ENCODE results near the gene HMGCR. TPM values are rescaled to one million over a fixed set of nuclear protein-coding genes. Genes with fewer than 3 reads are reported as not detected.

Gene HMGCR
- total RNA-seq, 4 donors from 2014 or later, result 44.9 to 205 (median 99.5) TPM

DNA sequence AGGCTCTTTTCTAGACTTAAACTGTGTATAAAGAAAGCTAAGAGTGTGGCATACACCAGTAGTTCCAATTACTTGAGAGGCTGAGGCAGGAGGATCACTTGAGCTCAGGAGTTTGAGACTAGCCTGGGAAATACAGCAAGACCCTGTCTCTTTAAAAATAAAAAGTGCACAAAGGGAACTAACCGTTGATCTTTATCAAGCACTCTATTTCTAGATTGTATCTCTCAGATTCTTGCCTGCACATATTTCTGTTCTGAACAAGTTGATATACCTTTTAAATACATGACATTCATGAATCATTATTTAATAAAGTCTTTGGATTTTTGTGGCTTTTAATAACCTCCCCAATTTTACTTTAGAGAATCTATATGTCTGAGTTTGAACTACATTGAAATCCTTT is 47.2 kb downstream of the HMGCR start:
- Histone ChIP-seq H3K27me3 (no peaks in the 10 kb centered on the region), H3K9me3 (no peaks in the 10 kb centered on the region), H3K4me1 (no peaks in the 10 kb centered on the region), H3K27ac (no peak overlapping the region), H3K4me3 (no peak overlapping the region), H3K36me3 (peaks cover 0 to 57% (median 28%) of the 10 kb centered on the region in 4 donors)
- intact Hi-C loops (cut with DNase I; ENCODE audit: low total_unique reads) (no loop called here), in situ Hi-C loops (cut with MboI; ENCODE audit: low pct_ligation_motif_present in 1 of 4, low pct_unique_long_range_greater_than_20kb in 1 of 4, low sequenced_read_pairs in 3 of 4) (loop anchor here in 1 of 4 donors (25.0 kb wide), 1 partner anchor 303 kb away; no protein-coding TSS in a partner anchor)
- no peak for DNase-seq
- no peak for TF ChIP-seq POLR2A (IDR thresholded peaks at IDR 0.05)
- TF ChIP-seq CTCF (IDR thresholded peaks at IDR 0.05), result no peak
- no peak for TF ChIP-seq EP300 (IDR thresholded peaks at IDR 0.05; ENCODE audit: low read depth)
- TF ChIP-seq POLR2AphosphoS5 (IDR thresholded peaks at IDR 0.05), result no peak
- 22 to 59% methylated on average over 1 of the region's 1 CpG for WGBS, 2 donors (ENCODE audit: low coverage in 1 of 2)

DNA sequence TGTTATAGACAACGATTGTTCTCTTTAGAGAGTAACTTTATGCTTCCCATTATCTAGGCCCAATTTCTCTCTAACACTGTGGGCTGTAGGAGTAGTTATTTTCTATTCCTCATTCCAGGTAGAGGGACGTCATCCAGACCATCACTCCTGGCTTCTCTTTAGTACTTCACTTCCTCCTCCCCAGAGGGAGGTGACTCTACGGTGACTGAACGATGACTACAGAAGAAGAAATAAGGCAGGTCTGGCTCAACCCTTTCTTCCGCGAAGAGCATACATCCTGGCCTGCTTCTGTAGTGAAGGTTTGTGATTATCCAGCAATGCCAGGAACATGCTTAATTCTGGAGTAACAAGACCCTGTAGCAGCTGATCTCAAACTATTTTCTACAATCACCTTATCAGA is 50.8 kb downstream of the HMGCR start:
- Histone ChIP-seq H3K36me3 (peaks cover 0 to 51% (median 19%) of the 10 kb centered on the region in 4 donors), H3K4me1 (no peaks in the 10 kb centered on the region), H3K27ac (no peak overlapping the region), H3K9me3 (no peaks in the 10 kb centered on the region), H3K27me3 (no peaks in the 10 kb centered on the region), H3K4me3 (no peak overlapping the region)
- no peak for TF ChIP-seq CTCF (IDR thresholded peaks at IDR 0.05)
- TF ChIP-seq POLR2A (IDR thresholded peaks at IDR 0.05), result no peak
- TF ChIP-seq POLR2AphosphoS5 (IDR thresholded peaks at IDR 0.05), result no peak
- no peak for TF ChIP-seq EP300 (IDR thresholded peaks at IDR 0.05; ENCODE audit: low read depth)
- no peak for DNase-seq
- in situ Hi-C loops (cut with MboI; ENCODE audit: low pct_ligation_motif_present in 1 of 4, low pct_unique_long_range_greater_than_20kb in 1 of 4, low sequenced_read_pairs in 3 of 4), result loop anchor here in 1 of 4 donors (25.0 kb wide), 1 partner anchor 299 kb away; no protein-coding TSS in a partner anchor
- 94 to 95% methylated on average over 6 of the region's 6 CpGs for WGBS, 2 donors (ENCODE audit: low coverage in 1 of 2)
- intact Hi-C loops (cut with DNase I; ENCODE audit: low total_unique reads), result no loop called here

DNA sequence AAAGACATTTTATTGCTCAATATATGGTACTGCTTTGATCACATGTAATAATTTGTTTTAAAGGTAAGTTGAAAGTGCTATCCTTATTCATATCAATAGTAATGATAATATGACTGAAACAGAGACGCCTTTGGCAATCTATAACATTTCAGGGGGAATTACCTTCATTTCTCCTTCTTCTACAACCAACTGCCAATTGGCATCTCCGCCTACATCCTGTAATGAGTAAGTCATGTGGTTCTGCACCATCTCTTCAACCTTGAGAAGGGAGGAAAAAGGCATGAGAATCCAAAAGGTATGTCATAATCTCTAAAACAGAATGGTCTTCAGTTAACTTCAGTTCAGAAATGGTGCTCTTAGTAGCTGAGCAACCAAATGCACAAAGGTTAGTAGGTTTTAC is 52.4 kb downstream of the HMGCR start:
- DNase-seq, result no peak
- no peaks in the 10 kb centered on the region for H3K27me3 ChIP-seq
- peaks cover 0 to 55% (median 16%) of the 10 kb centered on the region in 4 donors for H3K36me3 ChIP-seq
- H3K27ac ChIP-seq, result no peak overlapping the region
- 82 to 90% methylated on average over 2 of the region's 2 CpGs for WGBS, 2 donors (ENCODE audit: low coverage in 1 of 2)
- no peaks in the 10 kb centered on the region for H3K4me1 ChIP-seq
- TF ChIP-seq CTCF (IDR thresholded peaks at IDR 0.05), result no peak
- no peak for TF ChIP-seq EP300 (IDR thresholded peaks at IDR 0.05; ENCODE audit: low read depth)
- TF ChIP-seq POLR2A (IDR thresholded peaks at IDR 0.05), result no peak
- no peak for TF ChIP-seq POLR2AphosphoS5 (IDR thresholded peaks at IDR 0.05)
- in situ Hi-C loops (cut with MboI; ENCODE audit: low pct_ligation_motif_present in 1 of 4, low pct_unique_long_range_greater_than_20kb in 1 of 4, low sequenced_read_pairs in 3 of 4), result loop anchor here in 1 of 4 donors (25.0 kb wide), 1 partner anchor 298 kb away; no protein-coding TSS in a partner anchor
- H3K9me3 ChIP-seq, result no peaks in the 10 kb centered on the region
- intact Hi-C loops (cut with DNase I; ENCODE audit: low total_unique reads), result no loop called here
- H3K4me3 ChIP-seq, result no peak overlapping the region

GRCh38 chr5:75395277-75395676 is 58.3 kb downstream of the HMGCR start:
- in situ Hi-C loops (cut with MboI; ENCODE audit: low pct_ligation_motif_present in 1 of 4, low pct_unique_long_range_greater_than_20kb in 1 of 4, low sequenced_read_pairs in 3 of 4), result loop anchor here in 1 of 4 donors (25.0 kb wide), 1 partner anchor 292 kb away; no protein-coding TSS in a partner anchor
- H3K27ac ChIP-seq, result no peak overlapping the region
- no peak overlapping the region for H3K4me3 ChIP-seq
- no peaks in the 10 kb centered on the region for H3K4me1 ChIP-seq
- H3K36me3 ChIP-seq, result peaks cover 0 to 36% (median 7%) of the 10 kb centered on the region in 4 donors
- WGBS, 2 donors (ENCODE audit: low coverage in 1 of 2), result 91 to 100% methylated on average over 3 of the region's 3 CpGs
- TF ChIP-seq POLR2A (IDR thresholded peaks at IDR 0.05), result no peak
- TF ChIP-seq POLR2AphosphoS5 (IDR thresholded peaks at IDR 0.05), result no peak
- TF ChIP-seq CTCF (IDR thresholded peaks at IDR 0.05), result no peak
- no peak for TF ChIP-seq EP300 (IDR thresholded peaks at IDR 0.05; ENCODE audit: low read depth)
- H3K9me3 ChIP-seq, result no peaks in the 10 kb centered on the region
- intact Hi-C loops (cut with DNase I; ENCODE audit: low total_unique reads), result no loop called here
- H3K27me3 ChIP-seq, result no peaks in the 10 kb centered on the region
- DNase-seq, result no peak
